Glutamatergic neuron (in vitro differentiated cells): ENCODE measurements around the gene ZNF750. TPM values are rescaled to one million over a fixed set of nuclear protein-coding genes. Genes with fewer than 3 reads are reported as not detected.

Experiments used
- DNase-seq: peaks from one replicate; pipeline ENCODE4 v3.0.0; 2022
- H3K27ac Mint-ChIP-seq: one replicate; pipeline ENCODE4 v1.8.0; 2020; ENCODE audit warnings: mild to moderate bottlenecking, mixed read lengths, inconsistent platforms; ENCODE audit not compliant: unreplicated experiment
- H3K27me3 Mint-ChIP-seq: one replicate; pipeline ENCODE4 v1.8.0; 2020; ENCODE audit warnings: mild to moderate bottlenecking, moderate library complexity, mixed read lengths, inconsistent platforms; ENCODE audit not compliant: unreplicated experiment
- H3K36me3 Mint-ChIP-seq: one replicate; pipeline ENCODE4 v1.8.0; 2020; ENCODE audit warnings: mild to moderate bottlenecking, mixed read lengths, inconsistent platforms; ENCODE audit not compliant: unreplicated experiment
- H3K4me1 Mint-ChIP-seq: one replicate; pipeline ENCODE4 v1.8.0; 2020; ENCODE audit warnings: mild to moderate bottlenecking, low read depth, mixed read lengths, inconsistent platforms; ENCODE audit not compliant: unreplicated experiment
- H3K4me3 Mint-ChIP-seq: one replicate; pipeline ENCODE4 v1.8.0; 2020; ENCODE audit warnings: mild to moderate bottlenecking, mixed read lengths, inconsistent platforms; ENCODE audit not compliant: unreplicated experiment
- H3K9me3 Mint-ChIP-seq: one replicate; pipeline ENCODE4 v1.8.0; 2020; ENCODE audit warnings: mild to moderate bottlenecking, moderate library complexity, mixed read lengths, inconsistent platforms; ENCODE audit not compliant: unreplicated experiment
- CTCF ChIP-seq: fragments of 200-600 bp; sonication (generic); IDR thresholded peaks from one replicate; pipeline ENCODE4 v1.5.0; 2021; ENCODE audit not compliant: partially characterized antibody, unreplicated experiment
- total RNA-seq: library from RNA; stranded (reverse); fragmentation: NEBNext Ultra II Directional; extraction: Animal tissue kit (Norgen Biotek cat#: 25700); gene quantifications from one replicate; pipeline ENCODE4 v1.2.1, GENCODE V29; 2021; ENCODE audit not compliant: unreplicated experiment

Gene ZNF750
- total RNA-seq, 1 donor from 2014 or later = 1.4 TPM

GRCh38 chr17:82821554-82821953, 18.3 kb downstream of the ZNF750 start:
- Mint-ChIP-seq H3K9me3 (no peaks in the 10 kb centered on the region), H3K36me3 (peaks cover 10% of the 10 kb centered on the region), H3K4me1 (no peaks in the 10 kb centered on the region), H3K27me3 (peaks cover 1% of the 10 kb centered on the region), H3K4me3 (no peak overlapping the region), H3K27ac (no peak overlapping the region)
- TF ChIP-seq CTCF = no peak
- DNase-seq = no peak

- Mint-ChIP-seq H3K27me3 (peaks cover 1% of the 10 kb centered on the region), H3K36me3 (peaks cover 10% of the 10 kb centered on the region), H3K4me1 (no peaks in the 10 kb centered on the region), H3K9me3 (no peaks in the 10 kb centered on the region), H3K27ac (no peak overlapping the region), H3K4me3 (no peak overlapping the region)
- TF ChIP-seq CTCF = no peak
- DNase-seq = no peak
These were observed 19.3 kb downstream of the ZNF750 start for GRCh38 chr17:82820278-82821251.

GRCh38 chr17:82817947-82818346, 21.9 kb downstream of the ZNF750 start:
- Mint-ChIP-seq H3K4me1 (no peaks in the 10 kb centered on the region), H3K27me3 (peaks cover 3% of the 10 kb centered on the region), H3K9me3 (no peaks in the 10 kb centered on the region), H3K4me3 (no peak overlapping the region), H3K36me3 (peaks cover 10% of the 10 kb centered on the region), H3K27ac (no peak overlapping the region)
- TF ChIP-seq CTCF = no peak
- no peak for DNase-seq

GRCh38 chr17:82816358-82816757, 23.5 kb downstream of the ZNF750 start:
- peaks cover 6% of the 10 kb centered on the region for H3K36me3 Mint-ChIP-seq
- H3K4me3 Mint-ChIP-seq = no peak overlapping the region
- no peak overlapping the region for H3K27ac Mint-ChIP-seq

More at GRCh38 chr17:82816358-82816757, 23.5 kb downstream of the ZNF750 start:
- Mint-ChIP-seq H3K4me1 (peaks cover 3% of the 10 kb centered on the region), H3K27me3 (peaks cover 6% of the 10 kb centered on the region), H3K9me3 (no peaks in the 10 kb centered on the region)
- DNase-seq = no peak
- no peak for TF ChIP-seq CTCF
